ENCODE measurements around the gene TMEM178B. TPM values are rescaled to one million over a fixed set of nuclear protein-coding genes. Genes with fewer than 3 reads are reported as not detected.

Gene TMEM178B
- total and polyA plus RNA-seq, 10 of the 15 experiments (the other 5 are each of a cell fraction or from before 2014, with no cell fraction given) = 0.01 to 1.1 (median 0.04) TPM; not detected in 2

- no peaks in the 10 kb centered on the region for H3K79me2 ChIP-seq (ENCODE audit: control insufficient read depth, insufficient read depth, low read length)
- TF ChIP-seq PRDM15 (CRISPR knock-in tag; IDR thresholded peaks at IDR 0.05) = no peak
- TF ChIP-seq RB1 (IDR thresholded peaks at IDR 0.05; ENCODE audit: borderline replicate concordance) = no peak
- TF ChIP-seq EP300 (IDR thresholded peaks at IDR 0.05; ENCODE audit: borderline replicate concordance in 1 of 2, control insufficient read depth in 1 of 2, low read depth in 2 of 2, low read length in 2 of 2) = no peak
- no peak for TF ChIP-seq CREM (IDR thresholded peaks at IDR 0.05; ENCODE audit: low read depth)
- no peak for TF ChIP-seq MAX (IDR thresholded peaks at IDR 0.05; ENCODE audit: low read depth, low read length)
- no peak for TF ChIP-seq SPI1 (IDR thresholded peaks at IDR 0.05; ENCODE audit: borderline replicate concordance, insufficient read depth, low read depth, low read length)
- in situ Hi-C loops (cut with MboI) (no loop called here), intact Hi-C loops (cut with micrococcal nuclease; ENCODE audit: unreplicated experiment) (no loop called here)
- SMC1A ChIA-PET (ENCODE audit: uncharacterized antibody, unreplicated experiment) = interaction anchor here (1.4 kb wide), 1 partner anchor 188 kb away, joined by 3 read pairs; no protein-coding TSS in a partner anchor
- peaks cover 0 to 4% of the 10 kb centered on the region in 2 experiments; a peak in 2 of 4 replicates for H3K27me3 ChIP-seq (replicated peaks in 1 of 2; ENCODE audit: control insufficient read depth in 2 of 2, insufficient read depth in 2 of 2, low read length in 1 of 2)
- ATAC-seq = no peak
- H3K9me3 ChIP-seq (replicated peaks; ENCODE audit: control insufficient read depth, insufficient read depth, low read length) = no peaks in the 10 kb centered on the region
- POLR2A ChIA-PET = no interaction called here
- DNase-seq (ENCODE audit: low read depth, low spot score) = no peak
- no peak overlapping the region for H2AFZ ChIP-seq (ENCODE audit: control insufficient read depth, low read depth, low read length)
- no TSS peak for BruUV-seq (replicated peaks)
- H3K27ac ChIP-seq (ENCODE audit: control insufficient read depth, insufficient read depth) = no peak overlapping the region
- no peak overlapping the region for H3K4me2 ChIP-seq (ENCODE audit: control insufficient read depth, insufficient read depth)
- RAD21 ChIA-PET (ENCODE audit: unreplicated experiment) = no interaction called here
- WGBS (ENCODE audit: insufficient coverage, insufficient replicate concordance, low lambda C conversion rate, missing lambda C conversion rate) = 28% methylated on average over 6 of the region's 6 CpGs
- no peak for FAIRE-seq
- H4K20me1 ChIP-seq (ENCODE audit: control insufficient read depth, insufficient read depth) = no peaks in the 10 kb centered on the region
- H3K4me3 ChIP-seq = no peak overlapping the region
- H3K4me1 ChIP-seq (ENCODE audit: control insufficient read depth, insufficient read depth, low read length) = no peaks in the 10 kb centered on the region
- CTCF ChIA-PET = interaction anchor here (1.2 kb wide), 1 partner anchor 324 kb away, joined by 3 read pairs; no protein-coding TSS in a partner anchor
- no peaks in the 10 kb centered on the region for H3K36me3 ChIP-seq (ENCODE audit: control insufficient read depth in 2 of 2, insufficient read depth in 2 of 2, low read length in 1 of 2)
- no peak overlapping the region for H3K9ac ChIP-seq (ENCODE audit: control insufficient read depth, insufficient read depth, low read length)
Measured at GRCh38 chr7:141461924-141462323, 388.1 kb downstream of the TMEM178B start.

Data from GM12878 (cell line).